ENCODE measurements around the gene TRA2A.

Gene TRA2A

DNA sequence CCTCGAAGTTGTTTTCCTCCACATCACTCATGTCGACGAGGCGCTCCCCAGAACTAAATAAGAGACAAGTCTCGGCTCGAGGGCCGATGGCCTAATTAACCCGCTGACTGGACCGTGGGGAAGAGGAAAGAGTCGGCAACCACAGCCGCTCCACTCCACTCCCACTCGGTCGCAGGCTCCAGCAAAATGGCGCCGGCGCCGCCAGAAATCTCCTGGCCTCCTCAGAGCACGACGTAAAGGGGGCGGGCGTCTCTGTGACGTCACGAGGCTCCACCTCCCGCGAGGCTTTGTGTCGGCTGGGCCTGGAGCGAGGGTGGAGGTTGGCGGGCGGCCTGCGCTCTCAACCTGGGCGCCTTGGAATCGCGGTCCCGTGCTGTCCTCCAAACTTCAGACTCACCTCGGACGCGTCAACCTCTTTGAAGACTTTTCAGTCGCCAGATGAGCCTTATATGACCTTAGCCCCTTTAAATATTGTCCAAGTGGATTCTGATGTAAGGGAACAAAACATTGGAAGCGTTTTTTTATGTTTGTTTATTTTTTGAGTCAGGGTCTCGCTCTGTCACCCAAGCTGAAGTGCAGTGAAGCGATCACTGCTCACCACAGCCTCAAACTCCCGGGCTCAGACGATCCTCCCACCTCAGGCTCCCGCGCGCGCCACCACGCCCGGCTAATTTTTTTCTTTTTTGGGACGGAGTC, at the start of gene TRA2A:
TRA2A (minus strand) TSS at position 188 of the 696 bp plus-strand sequence; CDS start at position 31, 157 bp downstream.
- no peak for TF ChIP-seq CTCF (IDR thresholded peaks at IDR 0.05; ENCODE audit: poor library complexity, severe bottlenecking)
- peak; percentile 93 for DNase-seq (ENCODE audit: low spot score)

GRCh38 chr7:23570592-23571200, 38.9 kb upstream of the TRA2A start:
- H3K27ac ChIP-seq (ENCODE audit: poor library complexity, severe bottlenecking): no peak overlapping the region
- H3K4me1 ChIP-seq (ENCODE audit: insufficient read depth, poor library complexity, severe bottlenecking): no peaks in the 10 kb centered on the region
- H3K9me3 ChIP-seq (ENCODE audit: severe bottlenecking): no peaks in the 10 kb centered on the region
- DNase-seq (ENCODE audit: low spot score): no peak
- peak; percentile 96 for ATAC-seq (ENCODE audit: low read depth)
- H3K4me3 ChIP-seq (ENCODE audit: severe bottlenecking): no peak overlapping the region
- peak; percentile 86 for TF ChIP-seq CTCF (IDR thresholded peaks at IDR 0.05; ENCODE audit: poor library complexity, severe bottlenecking)
- no peaks in the 10 kb centered on the region for H3K27me3 ChIP-seq (ENCODE audit: insufficient read depth, poor library complexity, severe bottlenecking)
- H3K36me3 ChIP-seq (ENCODE audit: low read depth): no peaks in the 10 kb centered on the region

More for the DNA sequence above, at the start of gene TRA2A:
- Histone ChIP-seq H3K4me1 (ENCODE audit: insufficient read depth, poor library complexity, severe bottlenecking) (peaks cover 32% of the 10 kb centered on the region), H3K27ac (ENCODE audit: poor library complexity, severe bottlenecking) (peak within 1 kb of the TSS; percentile 76), H3K9me3 (ENCODE audit: severe bottlenecking) (no peaks in the 10 kb centered on the region), H3K4me3 (ENCODE audit: severe bottlenecking) (peak within 1 kb of the TSS; percentile 94), H3K36me3 (ENCODE audit: low read depth) (peaks cover 38% of the 10 kb centered on the region), H3K27me3 (ENCODE audit: insufficient read depth, poor library complexity, severe bottlenecking) (no peaks in the 10 kb centered on the region)
- peak; percentile 89 for ATAC-seq (ENCODE audit: low read depth)

GRCh38 chr7:23558303-23558702, 26.5 kb upstream of the TRA2A start:
- TF ChIP-seq CTCF (IDR thresholded peaks at IDR 0.05; ENCODE audit: poor library complexity, severe bottlenecking): no peak
- ATAC-seq (ENCODE audit: low read depth) (no peak), DNase-seq (ENCODE audit: low spot score) (no peak)
- Histone ChIP-seq H3K4me3 (ENCODE audit: severe bottlenecking) (no peak overlapping the region), H3K36me3 (ENCODE audit: low read depth) (no peaks in the 10 kb centered on the region), H3K4me1 (ENCODE audit: insufficient read depth, poor library complexity, severe bottlenecking) (no peaks in the 10 kb centered on the region), H3K27me3 (ENCODE audit: insufficient read depth, poor library complexity, severe bottlenecking) (peaks cover 7% of the 10 kb centered on the region), H3K9me3 (ENCODE audit: severe bottlenecking) (no peaks in the 10 kb centered on the region), H3K27ac (ENCODE audit: poor library complexity, severe bottlenecking) (no peak overlapping the region)

DNA sequence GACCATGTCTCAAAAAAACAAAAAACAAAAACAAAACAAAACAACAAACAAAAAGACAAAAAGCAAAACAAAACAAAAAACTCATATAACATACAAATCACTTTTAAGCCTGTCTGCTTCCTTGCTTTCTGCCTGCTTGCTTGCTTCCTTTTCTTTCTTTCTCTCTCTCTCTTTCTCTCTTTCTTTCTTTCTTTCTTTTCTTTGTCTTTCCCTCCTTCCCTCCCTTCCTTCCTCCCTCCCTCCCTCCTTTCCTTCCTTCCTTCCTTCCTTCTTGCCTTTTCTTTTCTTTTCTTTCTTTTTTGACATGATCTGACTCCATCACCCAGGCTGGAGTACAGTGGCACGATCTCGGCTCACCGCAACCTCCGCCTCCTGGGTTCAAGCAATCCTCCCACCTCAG, 15.9 kb upstream of the TRA2A start:
- Histone ChIP-seq H3K4me3 (ENCODE audit: severe bottlenecking) (no peak overlapping the region), H3K27me3 (ENCODE audit: insufficient read depth, poor library complexity, severe bottlenecking) (no peaks in the 10 kb centered on the region), H3K27ac (ENCODE audit: poor library complexity, severe bottlenecking) (no peak overlapping the region), H3K9me3 (ENCODE audit: severe bottlenecking) (no peaks in the 10 kb centered on the region), H3K36me3 (ENCODE audit: low read depth) (no peaks in the 10 kb centered on the region), H3K4me1 (ENCODE audit: insufficient read depth, poor library complexity, severe bottlenecking) (no peaks in the 10 kb centered on the region)
- no peak for DNase-seq (ENCODE audit: low spot score)
- TF ChIP-seq CTCF (IDR thresholded peaks at IDR 0.05; ENCODE audit: poor library complexity, severe bottlenecking): no peak
- ATAC-seq (ENCODE audit: low read depth): no peak
